ENCODE data around the gene KRTAP6-1. TPM values are rescaled to one million over a fixed set of nuclear protein-coding genes. Genes with fewer than 3 reads are reported as not detected.

KRTAP6-1 gene, protein sequence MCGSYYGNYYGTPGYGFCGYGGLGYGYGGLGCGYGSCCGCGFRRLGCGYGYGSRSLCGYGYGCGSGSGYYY
- total RNA-seq: not detected in 2 replicates

DNA sequence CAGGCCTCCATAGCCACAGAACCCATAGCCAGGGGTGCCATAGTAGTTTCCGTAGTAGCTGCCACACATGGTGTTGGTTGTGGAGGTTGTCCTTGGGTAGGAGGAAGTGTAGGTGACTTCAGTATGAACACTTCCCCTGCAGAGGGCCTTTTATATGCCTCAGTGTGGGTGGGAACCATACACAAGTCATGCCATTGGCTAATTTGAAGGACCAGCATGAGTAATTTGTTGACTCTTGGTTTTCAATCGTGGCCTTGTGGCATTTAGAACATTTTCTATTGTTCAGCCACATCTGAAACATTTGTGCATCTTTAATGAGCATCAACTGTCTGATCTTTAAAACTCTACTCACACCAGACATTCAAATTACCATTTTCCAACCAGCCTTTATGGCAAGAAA is at the start of gene KRTAP6-1:
TSS of gene KRTAP6-1 (minus strand) at position 95 of the 400 bp plus-strand sequence. CDS start at position 69, 26 bp downstream.

DNA sequence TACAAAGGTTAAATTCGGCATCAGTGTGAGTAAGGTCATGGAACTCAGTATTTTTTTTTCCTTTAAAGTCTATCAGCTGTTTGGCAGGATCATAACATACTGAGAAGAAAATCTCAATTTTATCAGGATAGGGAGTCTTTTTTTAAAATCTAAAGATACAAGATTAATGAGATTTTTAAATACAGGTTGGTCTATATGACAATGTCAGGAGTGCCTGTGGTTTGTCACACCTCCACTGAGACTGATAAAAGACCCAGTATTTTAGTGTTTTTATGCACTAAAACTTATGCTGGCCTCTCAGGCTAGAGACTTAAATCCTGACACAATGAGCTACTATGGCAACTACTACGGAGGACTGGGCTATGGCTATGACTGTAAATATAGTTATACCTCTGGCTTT is 28.8 kb upstream of the KRTAP6-1 start, which contains the start of gene KRTAP20-3:
TSS of gene KRTAP20-3 (plus strand) at position 301 of the 400 bp plus-strand sequence.

DNA sequence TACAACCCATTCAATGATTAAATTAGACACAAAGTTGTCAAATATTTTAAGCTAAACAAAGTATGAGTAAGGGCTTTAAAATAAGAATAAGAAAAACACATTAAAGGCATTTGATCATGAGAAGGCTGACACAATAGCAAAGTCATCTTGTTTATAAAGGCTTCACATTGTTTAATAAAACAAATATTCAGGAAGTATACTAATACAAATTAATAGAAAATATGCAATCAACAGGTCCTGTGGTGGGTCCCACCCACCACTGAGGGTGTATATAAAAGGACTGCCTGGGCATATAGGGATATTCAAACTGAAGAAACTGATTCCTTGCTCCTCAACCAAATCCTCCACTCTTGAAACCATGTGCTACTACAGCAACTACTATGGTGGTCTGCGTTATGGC is 21.2 kb upstream of the KRTAP6-1 start, which contains the start of gene KRTAP20-2:
TSS of gene KRTAP20-2 (plus strand) at position 301 of the 400 bp plus-strand sequence. CDS start at position 359, 58 bp downstream.

DNA sequence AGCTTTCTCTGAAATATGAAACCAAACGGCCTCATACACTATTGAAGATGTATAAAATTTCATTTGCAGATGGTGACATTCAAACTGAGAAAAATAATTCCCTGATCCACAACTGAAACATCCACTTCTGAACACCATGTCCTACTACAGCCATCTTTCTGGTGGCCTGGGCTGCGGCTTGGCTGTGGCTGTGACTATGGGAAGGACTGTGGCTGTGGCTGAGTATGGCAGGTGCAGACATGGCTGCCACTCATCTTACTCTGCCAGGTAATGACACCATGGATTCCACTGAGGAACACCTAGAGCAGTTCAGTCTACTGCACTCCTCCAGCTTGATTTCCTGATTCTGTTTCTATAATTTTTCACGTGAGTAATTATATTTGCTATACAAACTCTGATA is 6.8 kb upstream of the KRTAP6-1 start, which contains the start of gene KRTAP20-4:
TSS of gene KRTAP20-4 (plus strand) at position 106 of the 400 bp plus-strand sequence.

DNA sequence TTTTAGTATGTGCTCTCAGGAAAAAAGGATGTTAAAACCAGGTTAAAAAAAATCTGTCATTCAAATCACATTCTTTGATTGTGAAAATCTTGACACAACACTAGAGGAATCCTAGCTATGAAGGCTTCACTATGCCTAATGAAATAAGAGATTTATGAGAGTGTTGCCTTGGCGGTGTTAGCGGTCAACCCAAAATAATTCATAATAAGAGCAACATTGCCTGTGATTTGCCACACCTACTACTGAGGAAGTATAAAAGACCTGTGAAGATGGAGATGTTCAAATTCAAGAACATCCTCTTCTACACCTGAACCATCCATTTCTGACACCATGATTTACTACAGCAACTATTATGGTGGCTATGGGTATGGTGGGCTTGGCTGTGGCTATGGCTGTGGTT is 2.4 kb upstream of the KRTAP6-1 start, which contains the start of gene KRTAP20-1:
TSS of gene KRTAP20-1 (plus strand) at position 301 of the 400 bp plus-strand sequence. CDS start at position 331, 30 bp downstream.

DNA sequence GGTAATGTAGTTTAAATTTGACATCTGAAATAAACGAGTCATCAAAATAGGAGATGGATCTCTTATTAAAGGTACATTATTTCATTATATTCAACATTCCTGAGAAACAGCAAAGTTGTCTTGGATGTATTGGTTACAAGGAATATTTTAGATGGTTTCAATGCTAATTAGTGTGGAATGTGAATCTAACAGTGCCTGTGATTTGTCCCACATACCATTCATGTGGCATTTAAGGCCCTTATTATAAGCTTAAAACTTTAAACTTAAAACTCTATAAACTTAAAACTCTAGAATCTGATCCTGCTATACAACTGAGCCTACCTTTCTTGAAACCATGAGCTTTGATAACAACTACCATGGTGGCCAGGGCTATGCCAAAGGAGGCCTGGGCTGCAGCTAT is 12.9 kb downstream of the KRTAP6-1 start, which contains the start of gene KRTAP22-1:
TSS of gene KRTAP22-1 (plus strand) at position 301 of the 400 bp plus-strand sequence.

DNA sequence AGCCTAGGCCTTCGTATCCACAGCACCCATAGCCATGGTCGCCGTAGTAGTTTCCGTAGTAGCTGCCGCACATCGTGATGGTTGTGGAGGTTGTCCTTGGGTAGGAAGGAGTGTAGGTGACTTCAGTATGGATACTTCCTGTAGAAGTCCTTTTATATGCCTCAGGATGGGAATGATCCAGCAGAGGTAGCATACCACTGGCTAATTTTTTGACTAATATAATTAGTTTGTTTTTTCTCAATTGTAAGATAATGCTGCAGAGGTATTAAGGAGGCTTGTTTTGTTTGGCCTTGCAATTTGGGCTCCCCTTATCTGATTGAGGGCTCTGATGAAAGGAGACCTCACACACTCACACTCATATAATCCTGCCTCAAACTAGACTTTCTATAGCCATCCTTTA is 14.9 kb downstream of the KRTAP6-1 start, which contains the start of gene KRTAP6-2:
TSS of gene KRTAP6-2 (minus strand) at position 101 of the 400 bp plus-strand sequence. CDS start at position 73, 28 bp downstream.

DNA sequence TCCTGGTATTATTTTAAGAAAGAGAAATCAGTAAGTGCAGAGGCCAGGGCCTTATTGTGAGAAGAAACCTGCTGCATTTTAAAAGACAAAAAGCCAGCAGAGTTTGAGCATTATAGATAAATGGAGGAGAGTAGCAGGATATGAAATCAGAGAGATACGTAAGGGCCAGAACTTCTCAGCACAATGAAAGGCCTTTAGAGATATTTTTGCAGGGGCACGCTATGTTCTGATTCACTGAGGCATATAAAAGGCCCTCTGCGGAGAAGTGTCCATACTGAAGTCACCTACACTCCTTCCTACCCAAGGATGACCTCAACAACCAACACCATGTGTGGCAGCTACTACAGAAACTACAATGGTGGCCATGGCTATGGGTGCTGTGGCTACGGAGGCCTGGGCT is 21.6 kb downstream of the KRTAP6-1 start, which contains the start of gene KRTAP6-3:
TSS of gene KRTAP6-3 (plus strand) at position 301 of the 400 bp plus-strand sequence. CDS start at position 307, 6 bp downstream.

DNA sequence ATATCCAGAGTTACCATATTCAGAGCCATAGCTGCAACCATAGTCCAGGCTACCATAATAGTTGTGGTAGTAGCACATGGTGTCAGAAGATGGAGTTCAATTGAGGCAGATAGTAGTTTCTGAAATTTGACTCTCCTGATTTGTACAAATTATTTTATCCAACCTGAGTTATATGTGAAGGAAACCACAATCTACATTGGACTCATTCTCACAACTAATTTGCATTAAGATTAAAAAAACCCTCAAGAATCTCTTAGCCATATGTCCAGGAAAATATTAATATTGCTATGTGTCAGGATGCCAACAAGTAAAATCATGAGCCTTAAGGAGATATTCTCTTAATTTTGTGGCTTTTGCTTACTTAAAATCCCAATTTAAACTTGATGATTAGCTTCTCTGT is 23.4 kb downstream of the KRTAP6-1 start, which contains the start of gene KRTAP22-2:
TSS of gene KRTAP22-2 (minus strand) at position 101 of the 400 bp plus-strand sequence.

Other genes starting within 250 kb of the KRTAP6-1 start
- not detected in 2 replicates for gene KRTAP13-2, start 241.7 kb downstream of the KRTAP6-1 start, total RNA-seq
- gene KRTAP13-1, start 217.9 kb downstream of the KRTAP6-1 start, total RNA-seq: not detected in 2 replicates
- not detected in 2 replicates for gene KRTAP13-3, start 188.0 kb downstream of the KRTAP6-1 start, total RNA-seq
- not detected in 2 replicates for gene KRTAP13-4, start 183.7 kb downstream of the KRTAP6-1 start, total RNA-seq
- gene KRTAP15-1, start 173.7 kb downstream of the KRTAP6-1 start, total RNA-seq: not detected in 2 replicates
- gene KRTAP19-1, start 133.6 kb downstream of the KRTAP6-1 start, total RNA-seq: not detected in 2 replicates
- not detected in 2 replicates for gene KRTAP19-2, start 126.5 kb downstream of the KRTAP6-1 start, total RNA-seq
- not detected in 2 replicates for gene KRTAP19-3, start 121.9 kb downstream of the KRTAP6-1 start, total RNA-seq
- not detected in 2 replicates for gene KRTAP19-4, start 116.8 kb downstream of the KRTAP6-1 start, total RNA-seq
- gene KRTAP19-5, start 111.8 kb downstream of the KRTAP6-1 start, total RNA-seq: not detected in 2 replicates
- gene KRTAP19-6, start 72.1 kb downstream of the KRTAP6-1 start, total RNA-seq: not detected in 2 replicates
- gene KRTAP19-7, start 52.6 kb downstream of the KRTAP6-1 start, total RNA-seq: not detected in 2 replicates
- gene KRTAP22-2, start 23.5 kb downstream of the KRTAP6-1 start, total RNA-seq: not detected in 2 replicates
- not detected in 2 replicates for gene KRTAP6-3, start 21.5 kb downstream of the KRTAP6-1 start, total RNA-seq
- gene KRTAP6-2, start 15.0 kb downstream of the KRTAP6-1 start, total RNA-seq: not detected in 2 replicates
- not detected in 2 replicates for gene KRTAP22-1, start 12.8 kb downstream of the KRTAP6-1 start, total RNA-seq
- gene KRTAP20-1, start 2.5 kb upstream of the KRTAP6-1 start, total RNA-seq: not detected in 2 replicates
- not detected in 2 replicates for gene KRTAP20-4, start 6.7 kb upstream of the KRTAP6-1 start, total RNA-seq
- gene KRTAP20-2, start 21.3 kb upstream of the KRTAP6-1 start, total RNA-seq: not detected in 2 replicates
- not detected in 2 replicates for gene KRTAP20-3, start 28.9 kb upstream of the KRTAP6-1 start, total RNA-seq
- gene KRTAP21-3, start 104.8 kb upstream of the KRTAP6-1 start, total RNA-seq: not detected in 2 replicates
- gene KRTAP21-2, start 133.3 kb upstream of the KRTAP6-1 start, total RNA-seq: not detected in 2 replicates
- not detected in 2 replicates for gene KRTAP21-1, start 141.5 kb upstream of the KRTAP6-1 start, total RNA-seq
- gene KRTAP8-1, start 199.3 kb upstream of the KRTAP6-1 start, total RNA-seq: not detected in 2 replicates
- gene KRTAP7-1, start 215.8 kb upstream of the KRTAP6-1 start, total RNA-seq: not detected in 2 replicates

Data from epithelial cell of alveolus of lung (primary cell).